DND-41 (cell line): ENCODE measurements around the gene ZNF823.

Experiments
- CTCF ChIP-seq: IDR thresholded peaks from 2 replicates; pipeline ENCODE4 v1.5.1; 2012; ENCODE audit warnings: borderline replicate concordance, low read length, moderate library complexity, mild to moderate bottlenecking; ENCODE audit not compliant: poor library complexity, severe bottlenecking; ENCODE audit errors: extremely low read depth
- EZH2 ChIP-seq: IDR thresholded peaks from 3 replicates; pipeline ENCODE4 v1.6.1; 2012; ENCODE audit warnings: borderline replicate concordance, low read depth, mild to moderate bottlenecking, moderate library complexity, low read length, inconsistent platforms; ENCODE audit not compliant: severe bottlenecking

- TF ChIP-seq CTCF (no peak), EZH2 (no peak)
These were observed 31.2 kb upstream of the ZNF823 start for GRCh38 chr19:11769995-11770394.
